Activated CD8-positive, alpha-beta memory T cell treated with anti-CD3 and anti-CD28 coated beads, Interleukin-2, amount 50 U/mL, for 4 hours (primary cell): ENCODE measurements around the gene CHMP1A.
"Not testable (repeated sequence)": the region's sequence is repeated elsewhere in the genome, so short reads cannot be mapped to it uniquely, and the experiment has no call there.

ENCODE experiments used
- DNase-seq: peaks from one replicate; pipeline ENCODE4 v3.0.0-alpha.2; 2020

The CHMP1A gene

GRCh38 chr16:89656435-89657121, 930 bp downstream of the CHMP1A start:
- no peak for DNase-seq

GRCh38 chr16:89655062-89655643, 2.4 kb downstream of the CHMP1A start:
- no peak for DNase-seq

- no peak for DNase-seq
Measured at GRCh38 chr16:89653656-89654295, 3.7 kb downstream of the CHMP1A start.

GRCh38 chr16:89651584-89651983, 5.9 kb downstream of the CHMP1A start:
- no peak for DNase-seq

- DNase-seq, result no peak
Measured at GRCh38 chr16:89646906-89647305, 10.6 kb downstream of the CHMP1A start.

- no peak for DNase-seq
Measured at GRCh38 chr16:89646270-89646669, 11.2 kb downstream of the CHMP1A start.

GRCh38 chr16:89645122-89645521, 12.4 kb downstream of the CHMP1A start:
- no peak for DNase-seq

- DNase-seq, result no peak
Measured at GRCh38 chr16:89643769-89644300, 13.7 kb downstream of the CHMP1A start.

- no peak for DNase-seq
Measured at GRCh38 chr16:89642574-89642973, 14.9 kb downstream of the CHMP1A start.

- DNase-seq, result no peak
Measured at GRCh38 chr16:89641458-89642119, 15.9 kb downstream of the CHMP1A start.

GRCh38 chr16:89639385-89639784, 18.1 kb downstream of the CHMP1A start:
- no peak for DNase-seq

GRCh38 chr16:89638455-89638854, 19.1 kb downstream of the CHMP1A start:
- no peak for DNase-seq

- DNase-seq, result no peak
Measured at GRCh38 chr16:89637379-89637778, 20.1 kb downstream of the CHMP1A start.

GRCh38 chr16:89636663-89637062, 20.8 kb downstream of the CHMP1A start:
- DNase-seq, result no peak

GRCh38 chr16:89634463-89635385, 22.8 kb downstream of the CHMP1A start:
- not testable (repeated sequence) for DNase-seq

GRCh38 chr16:89633064-89633631, 24.4 kb downstream of the CHMP1A start:
- DNase-seq, result no peak

- no peak for DNase-seq
Measured at GRCh38 chr16:89629827-89630610, 27.5 kb downstream of the CHMP1A start.

GRCh38 chr16:89624777-89625761, 32.4 kb downstream of the CHMP1A start:
- no peak for DNase-seq

GRCh38 chr16:89623511-89624261, 33.8 kb downstream of the CHMP1A start:
- no peak for DNase-seq
